OCI-LY3 (cell line): ENCODE measurements around the gene CAMK1D.

Experiments
- EZH2phosphoT487 ChIP-seq: fragments of 200-600 bp; shearing (Covaris generic); IDR thresholded peaks from 2 replicates; pipeline ENCODE4 v1.6.1; 2018; ENCODE audit warnings: antibody characterized with exemption, mixed run types, low read depth
- TF ChIP-seq, protein P1 (sequence below): fragments of 200-600, 300-600 bp; sonication (generic); IDR thresholded peaks from 2 replicates; pipeline ENCODE4 v1.5.1; 2014; ENCODE audit warnings: antibody characterized with exemption, low read length, low read depth

DNA sequence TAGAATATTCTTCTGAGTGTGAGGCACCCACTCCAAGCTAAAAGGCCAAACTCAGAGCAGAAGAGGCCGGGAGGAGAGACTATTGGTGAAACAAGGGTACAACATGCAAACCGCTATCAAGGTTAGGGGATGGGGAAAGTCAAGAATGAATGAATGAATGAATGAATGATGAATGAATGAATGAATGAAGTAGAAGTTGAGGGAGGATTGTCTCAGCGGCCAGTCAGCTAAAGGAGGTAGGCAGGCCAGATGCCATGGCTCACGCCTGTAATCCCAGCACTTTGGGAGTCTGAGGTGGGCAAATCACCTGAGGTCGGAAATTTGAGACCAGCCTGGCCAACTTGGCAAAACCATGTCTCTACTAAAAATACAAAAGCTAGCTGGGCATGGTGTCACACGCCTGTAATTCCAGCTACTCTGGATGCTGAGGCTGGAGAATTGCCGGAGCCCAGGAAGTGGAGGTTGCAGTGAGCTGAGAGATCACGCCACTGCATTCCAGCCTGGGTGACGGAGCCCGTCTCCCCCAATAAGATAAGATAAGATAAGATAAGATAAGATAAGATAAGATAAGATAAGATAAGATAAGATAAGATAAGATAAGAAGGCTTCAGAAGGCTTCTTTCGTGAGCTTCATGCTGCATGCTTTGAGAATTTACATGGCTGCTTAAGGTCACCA lies 401.3 kb downstream of the CAMK1D start:
- TF ChIP-seq, protein P1, sequence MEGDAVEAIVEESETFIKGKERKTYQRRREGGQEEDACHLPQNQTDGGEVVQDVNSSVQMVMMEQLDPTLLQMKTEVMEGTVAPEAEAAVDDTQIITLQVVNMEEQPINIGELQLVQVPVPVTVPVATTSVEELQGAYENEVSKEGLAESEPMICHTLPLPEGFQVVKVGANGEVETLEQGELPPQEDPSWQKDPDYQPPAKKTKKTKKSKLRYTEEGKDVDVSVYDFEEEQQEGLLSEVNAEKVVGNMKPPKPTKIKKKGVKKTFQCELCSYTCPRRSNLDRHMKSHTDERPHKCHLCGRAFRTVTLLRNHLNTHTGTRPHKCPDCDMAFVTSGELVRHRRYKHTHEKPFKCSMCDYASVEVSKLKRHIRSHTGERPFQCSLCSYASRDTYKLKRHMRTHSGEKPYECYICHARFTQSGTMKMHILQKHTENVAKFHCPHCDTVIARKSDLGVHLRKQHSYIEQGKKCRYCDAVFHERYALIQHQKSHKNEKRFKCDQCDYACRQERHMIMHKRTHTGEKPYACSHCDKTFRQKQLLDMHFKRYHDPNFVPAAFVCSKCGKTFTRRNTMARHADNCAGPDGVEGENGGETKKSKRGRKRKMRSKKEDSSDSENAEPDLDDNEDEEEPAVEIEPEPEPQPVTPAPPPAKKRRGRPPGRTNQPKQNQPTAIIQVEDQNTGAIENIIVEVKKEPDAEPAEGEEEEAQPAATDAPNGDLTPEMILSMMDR = no peak
- no peak for TF ChIP-seq EZH2phosphoT487
